ENCODE results near the gene DPP6.

DPP6 gene

DNA sequence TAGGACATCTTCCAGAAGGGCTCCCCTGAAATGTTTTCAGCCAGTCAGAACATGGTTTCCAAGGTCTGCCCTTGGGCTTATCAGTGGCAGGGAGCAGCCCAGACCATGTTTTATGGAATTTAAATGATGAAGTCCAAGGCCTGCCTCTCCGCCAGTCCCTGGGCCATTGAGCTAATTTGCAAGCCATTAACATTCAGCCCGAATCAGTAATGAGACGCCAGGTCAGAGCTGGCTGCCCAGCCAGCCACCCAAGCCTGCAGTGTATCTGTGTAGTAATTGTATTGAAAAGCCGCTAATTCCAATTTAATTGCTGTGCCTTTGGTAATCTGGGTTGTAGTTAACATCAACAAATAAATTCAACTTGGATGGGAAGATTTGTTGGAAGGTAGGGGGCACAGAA lies 819.3 kb downstream of the DPP6 start:
- no peak for TF ChIP-seq JUND (IDR thresholded peaks at IDR 0.05; ENCODE audit: low read depth)
- in situ Hi-C loops (cut with HindIII; ENCODE audit: low pct_unique_long_range_greater_than_20kb, low sequenced_read_pairs), result no loop called here
- no peak for DNase-seq (ENCODE audit: low read depth in 1 of 2, low spot score in 1 of 2)

DNA sequence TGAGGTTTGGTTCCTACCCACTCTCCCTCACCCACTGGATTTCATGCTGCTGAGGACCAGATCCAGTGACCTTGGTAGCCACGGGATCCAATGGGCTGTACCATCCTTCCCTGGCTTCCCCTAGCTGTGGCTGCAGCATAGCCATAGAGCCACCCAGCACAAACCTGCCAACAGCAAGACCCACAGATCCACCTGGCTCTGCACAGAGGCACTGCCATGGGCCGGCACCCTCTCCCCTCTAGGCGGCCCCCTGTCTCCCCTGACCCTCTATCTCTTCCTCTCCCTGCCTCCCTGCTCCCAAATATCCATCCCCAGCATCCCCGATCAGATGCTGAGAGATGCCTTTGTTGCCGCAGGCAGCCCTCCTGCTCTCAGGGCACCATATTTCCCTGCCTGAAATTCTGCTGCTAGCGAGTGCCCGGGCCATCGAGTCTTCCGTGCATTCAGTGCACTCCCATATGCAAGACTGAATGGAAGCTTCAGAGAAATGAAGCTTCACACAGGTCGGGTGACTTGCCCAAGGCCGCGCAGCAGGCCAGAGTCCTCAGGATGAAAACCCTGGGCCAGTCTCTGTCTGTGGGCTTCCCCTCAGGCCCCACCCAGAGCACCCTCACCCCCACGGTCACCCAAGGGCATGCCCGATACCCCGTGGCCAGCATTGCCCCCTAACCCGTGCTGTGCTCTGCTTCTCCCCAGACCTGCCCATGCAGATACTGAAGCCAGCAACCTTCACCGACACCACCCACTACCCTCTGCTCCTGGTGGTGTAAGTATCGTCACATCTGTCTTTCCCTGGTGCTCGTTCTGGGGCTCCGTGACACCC lies 819.9 kb downstream of the DPP6 start:
- DNase-seq (ENCODE audit: low read depth in 1 of 2, low spot score in 1 of 2), result no peak
- in situ Hi-C loops (cut with HindIII; ENCODE audit: low pct_unique_long_range_greater_than_20kb, low sequenced_read_pairs), result no loop called here
- no peak for TF ChIP-seq JUND (IDR thresholded peaks at IDR 0.05; ENCODE audit: low read depth)

DNA sequence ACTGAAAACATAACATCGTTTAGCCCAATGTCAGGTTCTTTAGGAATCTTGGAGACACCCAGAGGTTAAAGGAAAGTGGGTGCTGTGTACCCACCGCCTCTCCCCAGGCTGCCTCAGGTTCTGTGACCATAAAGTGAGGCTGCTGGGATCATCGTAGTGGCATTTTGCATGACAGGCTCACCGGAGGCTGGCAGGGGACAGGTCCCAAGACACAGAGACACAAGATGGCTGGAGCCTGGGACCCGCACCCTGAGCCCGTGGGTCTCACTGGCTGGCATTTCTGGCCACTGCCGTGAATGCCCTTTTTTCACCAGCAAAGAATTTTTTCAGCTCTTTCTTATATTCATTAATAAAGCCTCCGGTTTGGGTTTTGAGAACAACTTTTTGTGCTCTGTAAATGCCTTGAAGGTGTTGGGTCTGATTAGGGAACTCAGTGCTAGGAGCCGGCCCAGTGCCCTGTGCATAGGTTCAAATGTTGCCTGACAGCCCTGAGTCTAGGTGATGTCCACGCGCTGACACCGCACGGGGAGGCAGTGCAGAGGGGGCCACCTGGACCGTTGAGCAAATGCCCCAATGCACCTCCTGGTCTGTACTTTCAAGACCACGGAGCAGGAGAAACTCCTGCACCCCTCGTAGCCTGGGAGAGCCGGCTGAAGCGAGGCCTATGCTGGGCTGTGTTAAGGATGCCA lies 820.8 kb downstream of the DPP6 start:
- TF ChIP-seq JUND (IDR thresholded peaks at IDR 0.05; ENCODE audit: low read depth), result no peak
- DNase-seq (ENCODE audit: low read depth in 1 of 2, low spot score in 1 of 2), result no peak
- in situ Hi-C loops (cut with HindIII; ENCODE audit: low pct_unique_long_range_greater_than_20kb, low sequenced_read_pairs), result no loop called here

DNA sequence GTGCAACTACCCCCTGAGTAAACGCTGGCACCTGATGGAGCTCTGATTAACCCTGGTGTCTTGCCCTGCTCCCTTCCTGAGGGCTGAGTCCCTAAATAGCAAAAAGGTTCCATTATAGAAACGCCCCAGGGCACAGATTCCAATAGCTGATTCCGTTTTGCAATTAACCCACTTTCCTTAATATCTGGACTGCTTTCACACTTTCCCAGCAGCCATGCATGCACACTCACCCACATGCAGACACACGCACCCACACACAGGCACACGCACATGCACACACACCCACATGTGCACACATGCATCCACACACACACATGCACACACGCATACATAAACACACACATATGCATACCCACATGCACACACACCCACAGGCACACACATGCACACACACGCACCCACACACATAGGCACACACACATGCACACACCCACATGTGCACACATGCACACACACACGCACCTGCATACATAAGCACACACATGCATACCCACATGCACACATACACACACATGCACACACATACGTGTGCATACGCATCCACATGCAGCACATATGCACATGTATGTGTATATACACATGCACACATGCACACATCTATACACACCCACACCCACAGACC lies 821.4 kb downstream of the DPP6 start:
- in situ Hi-C loops (cut with HindIII; ENCODE audit: low pct_unique_long_range_greater_than_20kb, low sequenced_read_pairs), result no loop called here
- no peak for TF ChIP-seq JUND (IDR thresholded peaks at IDR 0.05; ENCODE audit: low read depth)
- no peak for DNase-seq (ENCODE audit: low read depth in 1 of 2, low spot score in 1 of 2)

DNA sequence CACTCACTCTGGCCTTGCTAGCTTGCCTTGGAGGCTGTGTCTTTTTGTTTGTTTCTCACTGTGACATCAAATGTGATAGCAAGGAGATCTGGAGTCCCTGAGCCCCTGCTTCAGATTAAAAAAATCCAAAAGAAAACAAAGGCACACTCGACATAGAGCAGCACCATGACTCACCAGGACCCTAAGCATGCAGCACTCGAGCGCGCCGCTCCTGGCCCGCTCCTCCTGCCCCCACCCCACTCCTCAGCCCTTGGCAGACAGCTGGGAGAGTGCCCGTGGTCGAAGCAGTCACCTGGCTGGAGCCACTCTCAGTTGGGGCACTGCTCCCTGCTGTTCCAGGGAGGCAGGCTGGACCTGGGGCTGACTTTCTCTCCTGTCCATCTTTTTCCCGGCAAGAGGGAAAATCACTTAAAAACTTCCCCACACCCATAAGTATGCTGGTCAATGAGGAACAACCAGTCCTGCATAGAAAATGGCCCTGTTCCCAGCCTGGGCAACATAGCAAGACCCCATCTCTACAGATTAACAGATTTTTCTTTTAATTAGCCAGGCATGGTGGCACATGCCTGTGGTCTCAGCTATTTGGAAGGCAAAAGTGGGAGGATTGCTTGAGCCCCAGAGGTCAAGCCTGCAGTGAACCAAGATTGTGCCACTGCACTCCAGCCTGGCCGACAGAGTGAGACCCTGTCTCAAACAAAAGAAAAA lies 822.4 kb downstream of the DPP6 start:
- in situ Hi-C loops (cut with HindIII; ENCODE audit: low pct_unique_long_range_greater_than_20kb, low sequenced_read_pairs), result no loop called here
- DNase-seq (ENCODE audit: low read depth in 1 of 2, low spot score in 1 of 2), result no peak
- TF ChIP-seq JUND (IDR thresholded peaks at IDR 0.05; ENCODE audit: low read depth), result no peak

DNA sequence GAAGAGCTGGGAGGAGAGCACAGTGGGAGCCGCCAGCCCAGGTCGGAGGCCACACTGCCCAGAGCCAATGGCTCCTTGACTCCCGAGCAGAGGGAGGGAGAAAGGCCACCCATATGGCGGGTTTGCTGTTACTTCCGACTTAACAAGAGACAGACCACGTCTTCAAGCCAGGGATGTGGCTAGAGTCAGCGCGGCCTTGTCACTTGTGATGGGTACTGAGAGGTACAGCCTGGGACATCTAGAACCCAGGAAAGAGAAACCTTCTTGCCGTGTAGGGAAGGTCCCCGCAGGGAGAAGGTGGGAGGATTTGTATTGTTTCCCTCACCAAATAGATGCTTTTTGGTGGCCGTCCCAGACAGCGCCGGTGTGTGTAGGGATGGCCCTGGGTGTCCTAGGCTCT lies 823.1 kb downstream of the DPP6 start:
- no peak for TF ChIP-seq JUND (IDR thresholded peaks at IDR 0.05; ENCODE audit: low read depth)
- in situ Hi-C loops (cut with HindIII; ENCODE audit: low pct_unique_long_range_greater_than_20kb, low sequenced_read_pairs), result no loop called here
- no peak for DNase-seq (ENCODE audit: low read depth in 1 of 2, low spot score in 1 of 2)

DNA sequence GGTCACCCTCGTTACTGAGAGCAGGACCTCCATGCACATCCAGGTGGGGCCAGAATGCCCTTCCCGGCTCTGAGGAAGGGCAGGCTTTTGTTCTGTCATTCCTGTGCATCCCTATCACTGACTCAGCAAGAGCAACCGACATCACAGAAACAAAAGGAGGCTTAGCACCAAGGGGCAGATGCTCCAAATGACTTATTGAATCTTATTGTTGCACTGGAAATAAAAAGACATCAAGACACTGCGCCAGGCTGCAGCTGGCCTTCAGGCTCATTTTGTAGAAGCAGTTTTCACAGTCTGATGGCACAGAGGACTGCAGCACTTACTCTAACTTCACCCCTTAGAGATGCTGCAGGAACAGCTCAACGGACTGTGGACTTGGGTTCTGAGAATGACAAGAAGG lies 824.3 kb downstream of the DPP6 start:
- TF ChIP-seq JUND (IDR thresholded peaks at IDR 0.05; ENCODE audit: low read depth), result no peak
- in situ Hi-C loops (cut with HindIII; ENCODE audit: low pct_unique_long_range_greater_than_20kb, low sequenced_read_pairs), result no loop called here

DNA sequence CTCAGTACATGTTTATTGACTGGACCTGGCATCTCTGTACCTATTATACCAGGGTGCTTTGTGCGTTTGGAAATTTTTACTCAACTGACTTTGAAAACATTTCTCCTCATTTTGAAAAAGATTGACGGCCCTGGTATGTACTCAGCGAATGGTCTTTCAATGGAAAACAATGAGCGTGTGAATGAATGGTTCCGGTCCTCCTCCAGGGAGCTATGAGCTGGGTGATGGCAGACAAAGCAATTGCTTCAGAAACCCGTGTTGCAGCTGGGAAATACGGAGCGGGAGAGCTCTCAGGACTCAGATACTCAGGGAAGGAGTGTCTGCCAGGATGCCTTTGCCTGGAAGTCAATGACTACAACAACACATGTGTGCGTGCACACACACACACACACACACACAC lies 824.8 kb downstream of the DPP6 start:
- no peak for TF ChIP-seq JUND (IDR thresholded peaks at IDR 0.05; ENCODE audit: low read depth)
- no peak for DNase-seq (ENCODE audit: low read depth in 1 of 2, low spot score in 1 of 2)
- in situ Hi-C loops (cut with HindIII; ENCODE audit: low pct_unique_long_range_greater_than_20kb, low sequenced_read_pairs), result no loop called here

More for the DNA sequence above, 824.3 kb downstream of the DPP6 start:
- no peak for DNase-seq (ENCODE audit: low read depth in 1 of 2, low spot score in 1 of 2)

DNA sequence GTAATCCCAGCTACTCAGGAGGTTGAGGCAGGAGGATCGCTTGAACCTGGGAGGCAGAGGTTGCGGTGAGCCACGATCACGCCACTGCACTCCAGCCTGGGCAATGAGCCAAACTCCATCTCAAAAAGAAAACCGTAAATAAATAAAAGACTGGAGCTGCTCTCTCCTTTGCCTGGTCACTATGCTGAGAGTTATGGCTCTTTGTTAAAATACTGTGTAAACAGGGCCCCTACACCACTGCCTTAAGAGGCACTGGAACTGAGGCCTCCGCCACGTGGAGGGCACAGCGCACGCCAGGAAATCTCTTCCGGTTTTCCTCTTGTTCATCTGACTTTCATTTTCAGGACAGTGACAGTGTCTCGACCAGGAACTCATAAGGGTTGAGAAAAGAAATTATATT lies 827.4 kb downstream of the DPP6 start:
- in situ Hi-C loops (cut with HindIII; ENCODE audit: low pct_unique_long_range_greater_than_20kb, low sequenced_read_pairs), result no loop called here
- DNase-seq (ENCODE audit: low read depth in 1 of 2, low spot score in 1 of 2), result no peak
- TF ChIP-seq JUND (IDR thresholded peaks at IDR 0.05; ENCODE audit: low read depth), result no peak

DNA sequence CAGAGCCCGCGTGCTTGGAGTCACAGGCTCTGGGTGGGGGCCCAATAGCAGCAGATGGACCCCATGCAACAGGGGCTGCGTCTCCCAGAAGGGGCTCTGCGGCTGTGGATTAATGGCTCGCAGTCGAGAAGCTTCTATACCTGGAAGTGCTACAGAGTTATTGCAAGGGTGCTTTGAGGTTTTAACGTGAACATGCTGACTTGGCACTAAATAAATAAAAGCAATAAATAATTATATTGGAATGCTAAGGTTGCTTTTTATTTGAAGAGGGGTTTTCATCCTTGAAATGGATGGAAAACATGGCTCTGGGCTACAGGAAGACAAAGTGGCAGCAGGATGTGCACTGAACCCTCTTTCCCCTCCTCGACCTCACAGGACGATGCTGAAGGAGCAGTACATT lies 828.3 kb downstream of the DPP6 start:
- TF ChIP-seq JUND (IDR thresholded peaks at IDR 0.05; ENCODE audit: low read depth), result no peak
- in situ Hi-C loops (cut with HindIII; ENCODE audit: low pct_unique_long_range_greater_than_20kb, low sequenced_read_pairs), result no loop called here
- DNase-seq (ENCODE audit: low read depth in 1 of 2, low spot score in 1 of 2), result no peak

DNA sequence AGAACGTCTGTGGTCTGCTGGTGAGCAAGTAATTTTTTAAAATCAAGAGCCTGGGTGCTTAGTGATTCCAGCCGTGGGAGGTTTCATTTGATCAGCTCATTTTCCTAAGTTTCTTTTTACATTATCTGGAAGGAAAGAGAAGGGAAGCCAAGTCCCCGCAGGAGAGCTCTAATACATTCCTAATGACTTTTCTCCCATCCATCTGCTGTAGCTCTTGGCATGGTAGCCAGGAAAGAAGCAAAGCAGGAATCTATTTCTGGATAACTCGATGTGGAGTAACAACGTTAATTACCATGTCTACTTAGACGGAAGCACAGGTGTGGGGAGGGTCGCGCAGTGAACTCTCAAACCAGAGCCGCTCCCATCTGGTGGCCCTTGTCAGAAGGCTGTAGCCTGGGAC lies 828.8 kb downstream of the DPP6 start:
- DNase-seq (ENCODE audit: low read depth in 1 of 2, low spot score in 1 of 2), result no peak
- no peak for TF ChIP-seq JUND (IDR thresholded peaks at IDR 0.05; ENCODE audit: low read depth)
- in situ Hi-C loops (cut with HindIII; ENCODE audit: low pct_unique_long_range_greater_than_20kb, low sequenced_read_pairs), result no loop called here

DNA sequence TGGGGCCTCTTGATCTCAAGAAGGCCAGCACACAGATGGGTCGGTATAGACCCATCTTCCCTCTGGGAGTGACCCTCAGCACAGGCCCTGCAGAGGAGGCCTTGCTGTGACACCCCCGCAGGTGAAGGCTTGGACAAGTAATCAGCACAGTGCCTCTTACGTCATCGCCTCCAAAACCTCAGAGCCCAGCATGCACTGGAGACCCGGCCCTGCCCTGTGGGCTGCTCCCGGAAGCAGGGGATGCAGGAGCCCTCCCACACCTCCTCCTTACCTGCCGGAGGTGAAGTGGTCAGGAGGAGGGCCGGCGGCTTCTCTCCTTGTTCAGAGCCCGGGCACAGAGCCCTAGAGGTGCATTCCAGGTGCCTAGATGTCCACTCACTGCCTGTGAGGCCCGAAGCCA lies 829.3 kb downstream of the DPP6 start:
- DNase-seq (ENCODE audit: low read depth in 1 of 2, low spot score in 1 of 2), result no peak
- no peak for TF ChIP-seq JUND (IDR thresholded peaks at IDR 0.05; ENCODE audit: low read depth)
- in situ Hi-C loops (cut with HindIII; ENCODE audit: low pct_unique_long_range_greater_than_20kb, low sequenced_read_pairs), result no loop called here
